Renal cortex interstitium (tissue), 11 donors: Measurements from ENCODE around the gene CTDSP1. TPM values are rescaled to one million over a fixed set of nuclear protein-coding genes. Genes with fewer than 3 reads are reported as not detected.

Source experiments
- DNase-seq, 11 donors: peaks; one replicate each; pipeline ENCODE4 v3.0.0-alpha.2; 2013; ENCODE audit warnings: low read depth in 9 of 11, low spot score in 4 of 11; ENCODE audit errors: extremely low read depth in 1 of 11
- polyA plus RNA-seq, 3 donors: library from polyadenylated mRNA; unstranded; fragments of 120-200 nt; gene quantifications; one replicate each; pipeline ENCODE4 v1.2.1, GENCODE V29; 2013; ENCODE audit not compliant: insufficient read length in 3 of 3

CTDSP1 gene
- polyA plus RNA-seq, 3 donors: 122 to 161 (median 157) TPM

- no peak for DNase-seq
Observed at GRCh38 chr2:218370410-218371063, 29.1 kb upstream of the CTDSP1 start.

- DNase-seq: no peak
Observed at GRCh38 chr2:218371983-218372350, 27.7 kb upstream of the CTDSP1 start.

GRCh38 chr2:218374795-218375194 is 24.9 kb upstream of the CTDSP1 start:
- DNase-seq: no peak

- peak in 3 of 11 donors; percentile 74 to 82 (median 80) for DNase-seq
Observed at GRCh38 chr2:218375212-218375611, 24.5 kb upstream of the CTDSP1 start.

- DNase-seq: no peak
Observed at GRCh38 chr2:218378053-218378452, 21.6 kb upstream of the CTDSP1 start.

- no peak for DNase-seq
Observed at GRCh38 chr2:218381916-218382366, 17.7 kb upstream of the CTDSP1 start, which contains the start of gene SLC11A1. SLC11A1 (plus strand) TSS chr2:218382273; CDS start chr2:218382369, 96 bp downstream.

- no peak for DNase-seq
Observed at GRCh38 chr2:218382785-218383184, 16.9 kb upstream of the CTDSP1 start.

- DNase-seq: no peak
Observed at GRCh38 chr2:218383892-218384519, 15.7 kb upstream of the CTDSP1 start.

GRCh38 chr2:218384975-218385374 is 14.7 kb upstream of the CTDSP1 start:
- no peak for DNase-seq

- DNase-seq: no peak
Observed at GRCh38 chr2:218386505-218387368, 12.9 kb upstream of the CTDSP1 start.

GRCh38 chr2:218387369-218388194 is 12.1 kb upstream of the CTDSP1 start:
- peak in 6 of 11 donors; percentile 71 to 85 (median 81) for DNase-seq

- no peak for DNase-seq
Observed at GRCh38 chr2:218389333-218390150, 10.1 kb upstream of the CTDSP1 start.

- no peak for DNase-seq
Observed at GRCh38 chr2:218391202-218391601, 8.5 kb upstream of the CTDSP1 start.

- DNase-seq: no peak
Observed at GRCh38 chr2:218392459-218392858, 7.2 kb upstream of the CTDSP1 start.

GRCh38 chr2:218392891-218393462 is 6.7 kb upstream of the CTDSP1 start:
- no peak for DNase-seq

- DNase-seq: no peak
Observed at GRCh38 chr2:218393750-218394290, 5.8 kb upstream of the CTDSP1 start.

GRCh38 chr2:218394298-218395089 is 5.2 kb upstream of the CTDSP1 start:
- no peak for DNase-seq
